Fibroblast of skin of right quadriceps (primary cell): ENCODE data around the gene KIF5C.
A peak's percentile ranks its signal among the peaks of the same experiment; 100 is the strongest.
"Not testable (repeated sequence)": the region's sequence is repeated elsewhere in the genome, so short reads cannot be mapped to it uniquely, and the experiment has no call there.

Source experiments
- DNase-seq: peaks from one replicate; pipeline ENCODE4 v3.0.0-alpha.2; 2013

Gene KIF5C

GRCh38 chr2:148874868-148875341 lies at the start of gene KIF5C:
Gene KIF5C, plus strand, starts transcription at chr2:148875227. Its CDS starts 391 bp downstream, at chr2:148875618.
- DNase-seq: peak; percentile 80

- DNase-seq: no peak
Observed at GRCh38 chr2:148826791-148827190, 48.2 kb upstream of the KIF5C start.

GRCh38 chr2:148828941-148829340 lies 46.1 kb upstream of the KIF5C start:
- DNase-seq: no peak

GRCh38 chr2:148829618-148830017 lies 45.4 kb upstream of the KIF5C start:
- DNase-seq: no peak

GRCh38 chr2:148832637-148833036 lies 42.4 kb upstream of the KIF5C start:
- DNase-seq: no peak

- no peak for DNase-seq
Observed at GRCh38 chr2:148842050-148842449, 33.0 kb upstream of the KIF5C start.

GRCh38 chr2:148848146-148848545 lies 26.9 kb upstream of the KIF5C start:
- DNase-seq: no peak

GRCh38 chr2:148853458-148853857 lies 21.6 kb upstream of the KIF5C start:
- DNase-seq: peak; percentile 3

GRCh38 chr2:148860037-148860436 lies 15.0 kb upstream of the KIF5C start:
- no peak for DNase-seq

GRCh38 chr2:148861367-148861766 lies 13.7 kb upstream of the KIF5C start:
- DNase-seq: no peak

GRCh38 chr2:148862478-148862877 lies 12.5 kb upstream of the KIF5C start:
- DNase-seq: not testable (repeated sequence)

- DNase-seq: no peak
Observed at GRCh38 chr2:148865512-148865911, 9.5 kb upstream of the KIF5C start.

- no peak for DNase-seq
Observed at GRCh38 chr2:148866091-148866490, 8.9 kb upstream of the KIF5C start.

GRCh38 chr2:148867079-148867769 lies 7.8 kb upstream of the KIF5C start:
- no peak for DNase-seq

GRCh38 chr2:148875387-148876051 lies 492 bp downstream of the KIF5C start:
- no peak for DNase-seq

GRCh38 chr2:148876202-148876594 lies 1.2 kb downstream of the KIF5C start:
- DNase-seq: no peak

GRCh38 chr2:148876595-148877402 lies 1.8 kb downstream of the KIF5C start:
- DNase-seq: no peak

GRCh38 chr2:148877403-148877740 lies 2.3 kb downstream of the KIF5C start:
- no peak for DNase-seq

- no peak for DNase-seq
Observed at GRCh38 chr2:148880636-148881035, 5.6 kb downstream of the KIF5C start.

- no peak for DNase-seq
Observed at GRCh38 chr2:148882051-148882450, 7.0 kb downstream of the KIF5C start.

GRCh38 chr2:148885209-148885608 lies 10.2 kb downstream of the KIF5C start:
- DNase-seq: no peak

GRCh38 chr2:148885988-148886387 lies 11.0 kb downstream of the KIF5C start:
- DNase-seq: no peak

- no peak for DNase-seq
Observed at GRCh38 chr2:148887350-148888002, 12.4 kb downstream of the KIF5C start.
